Measurements from ENCODE around the gene EXOC4. TPM values are rescaled to one million over a fixed set of nuclear protein-coding genes. Genes with fewer than 3 reads are reported as not detected.

The EXOC4 gene
- total RNA-seq, 1 experiment from 2014 or later: 75.8 TPM

GRCh38 chr7:133442818-133443217, 189.9 kb downstream of the EXOC4 start:
- Histone ChIP-seq H4K5ac (ENCODE audit: insufficient read length, low read depth, low read length) (no peak overlapping the region), H3K9me3 (ENCODE audit: control insufficient read depth, low read depth, low read length) (no peaks in the 10 kb centered on the region), H3T11ph (ENCODE audit: low read length) (no peak overlapping the region), H2BK120ac (ENCODE audit: low read depth, low read length, poor library complexity, severe bottlenecking) (no peak overlapping the region), H2BK5ac (ENCODE audit: insufficient read length, low read length) (no peak overlapping the region), H4K20me1 (ENCODE audit: control insufficient read depth, insufficient read depth, insufficient read length) (no peaks in the 10 kb centered on the region), H3K27me3 (ENCODE audit: insufficient read depth, low read length) (no peaks in the 10 kb centered on the region), H4K91ac (ENCODE audit: insufficient read length, low read depth, low read length) (no peak overlapping the region), H3K23me2 (ENCODE audit: insufficient read length, low read depth, low read length, poor library complexity, severe bottlenecking) (no peaks in the 10 kb centered on the region), H3K4me1 (ENCODE audit: insufficient read depth, low read length) (no peaks in the 10 kb centered on the region), H4K8ac (replicated peaks; ENCODE audit: insufficient read length, low read depth, low read length) (no peak overlapping the region), H2BK15ac (ENCODE audit: low read depth, low read length) (no peak overlapping the region), H2AFZ (ENCODE audit: low read length) (no peak overlapping the region), H3K14ac (ENCODE audit: insufficient read depth, low read length) (no peak overlapping the region), H3K79me1 (ENCODE audit: insufficient read depth, low read depth, low read length, poor library complexity, severe bottlenecking) (no peaks in the 10 kb centered on the region), H2BK20ac (ENCODE audit: low read depth, low read length, poor library complexity, severe bottlenecking) (no peak overlapping the region), H3K79me2 (ENCODE audit: insufficient read depth, low read length) (peaks cover 2% of the 10 kb centered on the region; the same call in 1 of the 2 replicates), H3K4ac (ENCODE audit: low read depth, low read length) (no peak overlapping the region), H3K4me2 (ENCODE audit: insufficient read depth, insufficient read length, low read length) (no peak overlapping the region), H3K9ac (ENCODE audit: extremely low read depth, insufficient read length, low read length) (no peak overlapping the region), H2BK12ac (ENCODE audit: insufficient read length, low read depth, low read length) (no peak overlapping the region), H3K27ac (ENCODE audit: insufficient read length, low read depth, low read length) (no peak overlapping the region), H3K23ac (ENCODE audit: insufficient read length, low read depth, low read length) (no peak overlapping the region), H2AK5ac (ENCODE audit: insufficient read length, low read length) (no peak overlapping the region), H3K18ac (ENCODE audit: insufficient read length, low read depth, low read length) (no peak overlapping the region), H3K56ac (ENCODE audit: insufficient read length, low read depth, low read length) (no peak overlapping the region)
- TF ChIP-seq, protein P1, sequence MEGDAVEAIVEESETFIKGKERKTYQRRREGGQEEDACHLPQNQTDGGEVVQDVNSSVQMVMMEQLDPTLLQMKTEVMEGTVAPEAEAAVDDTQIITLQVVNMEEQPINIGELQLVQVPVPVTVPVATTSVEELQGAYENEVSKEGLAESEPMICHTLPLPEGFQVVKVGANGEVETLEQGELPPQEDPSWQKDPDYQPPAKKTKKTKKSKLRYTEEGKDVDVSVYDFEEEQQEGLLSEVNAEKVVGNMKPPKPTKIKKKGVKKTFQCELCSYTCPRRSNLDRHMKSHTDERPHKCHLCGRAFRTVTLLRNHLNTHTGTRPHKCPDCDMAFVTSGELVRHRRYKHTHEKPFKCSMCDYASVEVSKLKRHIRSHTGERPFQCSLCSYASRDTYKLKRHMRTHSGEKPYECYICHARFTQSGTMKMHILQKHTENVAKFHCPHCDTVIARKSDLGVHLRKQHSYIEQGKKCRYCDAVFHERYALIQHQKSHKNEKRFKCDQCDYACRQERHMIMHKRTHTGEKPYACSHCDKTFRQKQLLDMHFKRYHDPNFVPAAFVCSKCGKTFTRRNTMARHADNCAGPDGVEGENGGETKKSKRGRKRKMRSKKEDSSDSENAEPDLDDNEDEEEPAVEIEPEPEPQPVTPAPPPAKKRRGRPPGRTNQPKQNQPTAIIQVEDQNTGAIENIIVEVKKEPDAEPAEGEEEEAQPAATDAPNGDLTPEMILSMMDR (conservative IDR thresholded peaks at IDR 0.05): no peak
- H3K27ac Mint-ChIP-seq: no peak overlapping the region; a peak in 1 of 7 replicates
- no CpG with 5 or more reads among the region's 3 CpGs for WGBS (ENCODE audit: extremely low coverage, insufficient read length, low lambda C conversion rate)
- H3K4me1 Mint-ChIP-seq: peaks cover 16 to 17% of the 10 kb centered on the region in 2 experiments
- no peaks in the 10 kb centered on the region for H3K9me3 Mint-ChIP-seq
- H3K36me3 Mint-ChIP-seq (ENCODE audit: insufficient read depth in 1 of 3, low read depth in 3 of 3): no peaks in the 10 kb centered on the region
- H3K27me3 Mint-ChIP-seq (ENCODE audit: low read depth): no peaks in the 10 kb centered on the region
- DNase-seq: no peak
- H3K4me3 Mint-ChIP-seq: no peak overlapping the region
